ENCODE measurements around the gene SYT9.
"Not testable (repeated sequence)": the region's sequence is repeated elsewhere in the genome, so short reads cannot be mapped to it uniquely, and the experiment has no call there.

Gene SYT9

GRCh38 chr11:7508087-7508486 lies 256.4 kb downstream of the SYT9 start:
- DNase-seq (ENCODE audit: low spot score): no peak

GRCh38 chr11:7509966-7510365 lies 258.3 kb downstream of the SYT9 start:
- no peak for DNase-seq (ENCODE audit: low spot score)

GRCh38 chr11:7511401-7511800 lies 259.7 kb downstream of the SYT9 start:
- no peak for DNase-seq (ENCODE audit: low spot score)

- DNase-seq (ENCODE audit: low spot score): no peak
Observed at GRCh38 chr11:7512525-7513233, 261.0 kb downstream of the SYT9 start.

DNA sequence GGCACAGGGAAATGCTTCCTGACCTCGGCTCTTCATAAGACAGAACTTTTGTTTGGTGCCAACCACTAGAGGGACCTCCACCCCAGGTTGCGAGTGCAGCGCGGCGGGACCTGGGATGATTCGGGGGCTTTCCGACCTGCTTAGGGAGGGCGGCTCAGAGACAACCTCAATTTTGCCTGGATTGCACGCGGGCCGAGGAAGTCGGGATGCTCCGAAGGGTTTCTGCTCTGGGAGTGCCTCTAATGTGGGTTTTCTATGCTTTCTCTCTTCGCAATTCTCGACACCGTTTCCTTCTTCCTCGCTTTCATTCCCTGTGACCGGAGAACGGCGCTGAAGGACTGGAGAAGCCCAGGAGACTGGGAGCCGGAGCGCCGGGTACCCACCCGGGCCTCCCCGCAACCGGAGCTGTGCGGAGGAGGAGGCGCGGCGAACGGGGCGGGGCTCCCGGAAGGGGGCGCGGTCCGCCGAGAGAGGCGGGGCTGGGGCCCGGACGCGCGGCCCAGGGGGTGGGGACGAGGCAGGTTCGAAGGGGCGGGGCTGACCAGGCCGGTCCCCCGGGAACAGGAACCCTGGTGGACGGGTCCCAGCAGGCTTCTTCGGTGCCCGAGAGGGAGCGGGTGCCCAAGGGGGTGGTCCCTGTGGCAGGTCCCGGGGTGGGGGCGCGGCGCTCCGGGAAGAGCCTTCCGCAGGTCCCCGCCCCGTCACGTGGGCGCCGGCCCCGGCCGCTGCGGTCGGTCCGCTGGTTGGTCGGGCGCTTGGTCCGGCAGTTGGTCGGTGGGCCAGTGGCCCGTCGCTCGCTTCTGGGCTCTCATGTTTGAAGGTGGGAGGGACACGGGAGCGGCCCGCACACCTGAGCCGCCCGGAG lies 261.8 kb downstream of the SYT9 start, which contains the start of gene PPFIBP2:
Gene PPFIBP2 (plus strand): TSS at position 766 of the 865 bp plus-strand sequence. CDS start 35,477 bp downstream, outside the sequence.
- DNase-seq (ENCODE audit: low spot score): peak; percentile 79

- DNase-seq (ENCODE audit: low spot score): no peak
Observed at GRCh38 chr11:7514099-7514591, 262.4 kb downstream of the SYT9 start.

- no peak for DNase-seq (ENCODE audit: low spot score)
Observed at GRCh38 chr11:7515447-7515886, 263.8 kb downstream of the SYT9 start.

DNA sequence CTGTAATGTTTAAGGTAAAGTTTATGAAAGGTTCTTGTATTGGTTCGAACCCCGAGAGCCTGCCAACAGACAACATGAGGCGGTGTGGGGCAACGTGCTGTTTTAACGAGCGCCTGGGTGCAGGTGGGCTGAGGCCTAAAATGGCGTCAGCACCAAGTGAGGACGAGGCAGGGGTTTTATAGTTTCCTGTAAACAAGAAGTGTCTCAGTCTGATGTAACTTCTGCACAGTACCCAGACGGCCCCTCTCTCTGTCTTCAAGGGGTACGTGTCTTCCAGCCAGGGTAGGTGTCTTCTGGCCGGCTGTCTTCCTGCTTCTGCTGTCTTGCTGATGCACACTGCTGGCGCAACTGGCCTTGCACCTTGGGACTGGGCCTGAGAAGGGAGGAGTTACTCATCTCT lies 264.8 kb downstream of the SYT9 start:
- no peak for DNase-seq (ENCODE audit: low spot score)

GRCh38 chr11:7517743-7518142 lies 266.0 kb downstream of the SYT9 start:
- DNase-seq (ENCODE audit: low spot score): not testable (repeated sequence)

Measured in RKO (cell line).